Endothelial cell of hepatic sinusoid (primary cell): ENCODE results near the gene RTL1.

Experiments
- in situ Hi-C: cut with HindIII; loops from 2 replicates; pipeline ENCODE4 v1.10.0; 2017; ENCODE audit warnings: low sequenced_read_pairs

RTL1 gene

DNA sequence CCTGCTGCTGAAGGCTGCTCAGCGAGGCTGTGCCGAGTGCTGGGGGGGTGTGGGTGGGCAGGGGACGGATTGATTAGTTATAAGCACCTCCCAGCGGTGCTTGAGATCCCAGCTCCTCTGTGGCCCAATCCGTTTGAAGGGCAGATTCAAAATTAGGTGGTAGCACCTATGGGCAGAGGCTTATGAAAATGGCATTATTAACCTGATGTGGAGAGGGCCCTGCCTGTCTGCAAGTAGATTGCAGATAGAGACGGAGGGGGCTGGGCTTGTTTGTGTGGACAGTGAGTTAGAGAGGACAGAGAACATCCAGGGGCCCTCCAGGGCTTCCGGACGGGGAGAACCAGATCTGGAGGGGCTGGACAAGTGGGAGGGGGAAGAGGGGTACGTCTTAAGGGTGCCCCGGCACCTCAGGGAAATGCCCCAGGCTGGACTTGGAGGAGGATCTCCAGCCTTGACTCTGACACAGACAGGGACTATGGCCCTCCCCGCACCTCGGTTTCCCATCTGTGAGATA is at the start of gene RTL1:
Gene RTL1 (minus strand): TSS at position 51 of the 514 bp plus-strand sequence. CDS start 18,934 bp downstream, outside the sequence.
- in situ Hi-C loops = no loop called here

DNA sequence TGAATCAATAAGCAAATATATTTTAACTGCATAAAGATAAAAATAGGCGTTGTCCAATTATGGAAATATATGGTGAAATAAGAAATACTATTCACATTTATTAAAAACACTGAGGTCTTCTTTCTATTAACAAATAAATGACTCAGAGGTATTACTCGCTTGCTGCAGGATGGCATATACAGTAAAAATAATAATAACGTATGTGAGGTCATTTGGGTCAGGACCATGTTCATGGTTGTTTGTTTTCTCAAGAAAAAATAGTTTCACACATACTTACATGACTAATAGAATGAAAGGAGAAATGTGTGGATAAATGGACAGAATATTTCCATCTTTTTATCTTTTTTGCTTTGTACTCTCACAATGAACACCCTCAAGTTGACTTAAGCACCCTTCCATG is 46.5 kb upstream of the RTL1 start:
- in situ Hi-C loops = no loop called here

DNA sequence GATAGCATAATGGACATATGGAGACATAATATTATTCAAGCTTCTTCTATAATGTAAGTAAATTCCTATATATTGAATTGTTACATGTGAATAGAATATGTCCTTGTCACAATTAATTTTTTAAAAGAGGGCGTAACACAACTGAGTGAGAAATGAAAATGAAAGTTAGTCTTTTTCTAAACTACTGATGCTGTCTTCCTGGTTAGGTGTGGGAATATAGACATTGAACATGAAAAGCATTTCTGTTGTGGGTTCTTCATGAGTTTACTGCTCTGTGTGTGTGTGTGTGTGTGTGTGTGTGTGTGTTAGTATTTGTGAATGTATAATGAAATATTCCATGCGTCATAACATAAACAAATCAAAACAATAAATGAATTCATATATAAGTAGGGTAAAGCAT is 40.5 kb upstream of the RTL1 start:
- in situ Hi-C loops = no loop called here

DNA sequence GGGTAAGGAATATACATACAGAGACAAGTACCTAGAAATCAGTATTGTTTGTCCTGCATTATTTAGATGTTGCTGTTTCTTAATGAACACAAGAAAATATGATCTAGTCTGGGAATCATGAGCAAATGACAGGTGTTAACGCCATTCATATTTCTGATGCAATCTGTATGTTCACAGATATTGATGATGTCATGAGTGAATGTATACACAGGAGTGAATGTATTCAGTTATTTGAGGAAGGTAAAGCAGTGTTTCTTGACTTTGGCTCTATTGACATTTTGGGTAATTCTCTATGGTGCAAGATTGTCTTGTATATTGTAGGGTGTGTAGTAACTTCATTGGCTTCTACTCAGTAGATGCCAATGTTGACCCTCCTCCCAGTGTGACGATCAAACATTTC is 26.7 kb upstream of the RTL1 start:
- in situ Hi-C loops = no loop called here

DNA sequence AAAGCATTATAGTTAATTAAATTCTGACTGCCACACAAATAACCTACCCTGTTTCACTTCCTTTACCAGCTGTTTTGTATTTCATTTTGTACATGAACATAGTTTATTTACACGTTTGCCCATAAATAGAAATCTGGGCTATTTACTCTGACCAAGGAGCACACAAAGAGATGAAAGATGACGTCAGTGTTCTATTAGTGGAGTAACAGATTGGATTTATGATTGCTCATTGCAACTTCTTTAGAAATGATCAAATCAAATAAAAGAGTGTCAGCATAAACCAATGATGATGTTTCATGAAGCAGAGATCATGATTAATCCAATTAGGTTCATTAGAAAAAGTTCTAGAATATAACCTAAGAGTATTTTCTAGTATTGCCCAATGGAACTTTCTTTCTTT is 12.0 kb upstream of the RTL1 start:
- in situ Hi-C loops = no loop called here

DNA sequence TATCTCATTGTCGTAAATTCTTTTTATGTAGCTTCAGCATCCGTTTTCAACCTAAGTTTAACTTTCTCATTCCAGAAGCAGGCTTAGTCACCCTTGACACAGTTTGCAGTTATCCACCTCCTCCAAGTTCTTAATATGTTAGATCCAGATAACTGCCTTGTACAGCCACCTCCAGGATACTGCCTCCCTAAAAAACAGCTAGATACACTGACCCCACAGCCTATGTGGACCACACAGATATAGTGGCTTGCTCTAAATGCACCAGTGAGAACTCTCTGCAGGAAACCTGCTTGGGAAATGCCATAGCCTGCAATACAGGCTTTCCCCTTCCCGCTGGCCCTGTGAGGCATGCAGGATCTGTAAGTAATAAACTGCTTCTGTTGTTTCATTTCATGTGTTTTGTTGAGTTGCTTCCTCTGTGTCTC is 11.1 kb upstream of the RTL1 start:
- in situ Hi-C loops = no loop called here

DNA sequence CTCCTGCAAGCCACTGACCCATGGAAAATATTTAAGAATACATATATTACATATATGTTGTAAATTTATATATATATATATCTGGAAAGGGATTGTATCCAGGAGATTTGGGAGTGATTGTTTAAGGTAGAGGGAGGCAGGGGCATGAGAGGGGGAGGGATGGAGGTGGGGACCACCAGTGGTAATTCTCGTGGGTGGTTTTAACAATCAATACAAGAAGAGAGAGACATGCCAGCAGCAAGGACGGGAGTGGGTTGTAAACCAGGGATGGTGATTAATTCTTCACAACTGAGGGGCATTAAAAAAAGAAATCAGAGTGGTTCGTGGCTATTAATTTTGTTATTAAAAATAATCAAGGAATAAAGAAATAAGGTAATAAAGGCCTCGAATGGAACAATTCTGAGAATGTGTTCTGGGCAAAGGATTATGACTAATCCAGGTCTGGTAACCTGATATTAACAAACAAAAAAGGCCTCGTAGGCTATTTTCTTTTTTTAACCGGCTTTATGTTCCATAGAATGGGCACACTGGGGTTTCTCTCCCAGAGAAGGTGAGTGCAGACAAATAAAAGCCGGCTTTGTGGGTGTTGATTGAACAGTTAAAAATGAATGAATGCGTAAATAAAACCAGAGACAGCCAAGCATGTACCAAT is 8.3 kb upstream of the RTL1 start:
- in situ Hi-C loops = no loop called here

DNA sequence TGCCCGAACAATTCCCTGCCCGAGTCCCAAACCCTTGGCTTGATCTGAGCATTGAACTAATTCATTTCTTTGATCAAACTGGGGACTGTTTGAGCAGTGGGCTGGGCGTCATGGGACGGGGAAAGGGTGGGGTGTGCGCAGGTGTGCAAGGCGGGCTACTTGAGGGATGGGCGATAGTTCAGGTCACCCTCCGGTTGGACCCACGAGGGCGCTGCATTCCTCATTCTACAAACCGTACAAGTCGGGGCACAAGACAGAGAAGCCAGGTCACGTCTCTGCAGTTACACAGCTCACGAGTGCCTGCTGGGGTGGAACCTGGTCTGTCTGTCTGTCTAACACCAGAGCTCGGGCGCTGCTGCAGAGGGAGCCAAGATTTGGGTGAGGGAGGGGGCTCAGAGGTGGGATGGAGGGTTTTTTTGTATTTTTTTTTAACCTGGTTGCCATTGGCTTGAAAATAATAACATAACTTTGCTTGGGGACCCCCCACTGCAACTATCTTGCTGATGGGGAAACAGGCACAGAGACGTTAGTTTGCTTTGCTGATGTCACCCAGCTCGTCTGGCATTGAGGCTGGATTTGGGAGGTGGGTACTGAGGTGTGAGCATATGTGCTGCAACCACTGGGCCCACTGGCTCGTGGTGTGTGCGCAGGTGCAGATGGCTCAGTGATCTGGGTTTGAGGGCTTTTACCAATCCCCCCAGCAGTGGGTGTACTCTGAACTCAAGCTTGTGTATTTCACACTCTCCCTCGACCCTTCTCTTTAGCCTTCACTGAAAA is 7.6 kb upstream of the RTL1 start:
- in situ Hi-C loops = no loop called here

DNA sequence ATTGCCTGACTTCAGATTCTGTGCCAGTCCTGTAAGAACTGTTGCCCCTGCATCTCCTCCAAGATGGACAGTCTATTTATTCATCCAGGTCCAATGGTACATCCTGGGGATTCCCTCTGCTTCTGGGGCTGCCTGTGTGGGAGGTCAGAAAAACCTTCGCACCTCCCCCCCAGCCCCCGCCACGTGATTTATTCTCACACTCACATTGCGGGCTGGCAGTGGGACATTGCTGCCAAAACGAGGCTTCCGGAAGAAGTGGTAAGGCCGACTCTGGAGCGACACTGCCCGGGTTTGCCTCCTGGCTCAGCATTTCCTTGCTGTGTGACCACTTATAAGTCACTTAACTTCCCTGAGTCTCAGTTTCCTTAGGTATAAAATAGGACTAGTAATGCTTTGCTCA is 5.9 kb upstream of the RTL1 start:
- in situ Hi-C loops = no loop called here

DNA sequence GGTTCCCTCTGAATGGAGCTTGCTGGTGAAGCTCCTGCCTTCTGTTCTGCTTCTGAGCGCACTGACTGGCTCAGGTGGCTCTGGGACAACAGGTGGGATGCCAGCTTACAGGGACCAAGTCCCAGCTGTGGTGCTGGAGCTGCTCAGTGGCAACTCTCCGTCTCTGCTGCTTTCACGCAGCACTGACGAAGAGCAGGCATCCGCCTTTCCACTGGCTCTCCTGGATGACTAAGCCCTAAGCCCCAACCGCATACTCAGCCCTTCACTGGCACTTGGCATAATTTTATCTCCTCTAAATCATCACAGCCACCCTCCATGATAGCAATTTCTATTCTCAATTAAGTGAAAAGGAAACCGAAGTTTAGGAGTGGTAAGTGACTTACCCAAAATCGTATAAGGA is 3.7 kb upstream of the RTL1 start:
- in situ Hi-C loops = no loop called here

DNA sequence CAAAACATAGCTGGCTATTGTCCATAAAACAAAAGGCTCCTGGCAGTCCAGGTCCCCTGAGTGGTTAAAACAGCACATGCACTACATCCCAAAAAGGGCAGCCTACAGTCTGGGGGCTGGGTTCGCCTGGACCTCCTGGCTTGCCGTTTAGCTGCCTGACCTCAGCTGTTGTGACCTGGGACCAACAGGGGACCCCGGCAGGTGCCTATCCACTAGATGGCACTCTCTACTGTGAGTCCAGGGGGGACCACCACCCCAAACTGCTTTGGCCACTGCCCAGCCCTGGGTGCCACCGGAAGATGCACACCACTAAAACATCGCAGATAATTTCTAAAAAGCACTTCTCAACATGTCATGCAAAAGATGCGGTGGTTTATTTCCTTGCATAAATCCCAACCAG is 2.9 kb upstream of the RTL1 start:
- in situ Hi-C loops = no loop called here

DNA sequence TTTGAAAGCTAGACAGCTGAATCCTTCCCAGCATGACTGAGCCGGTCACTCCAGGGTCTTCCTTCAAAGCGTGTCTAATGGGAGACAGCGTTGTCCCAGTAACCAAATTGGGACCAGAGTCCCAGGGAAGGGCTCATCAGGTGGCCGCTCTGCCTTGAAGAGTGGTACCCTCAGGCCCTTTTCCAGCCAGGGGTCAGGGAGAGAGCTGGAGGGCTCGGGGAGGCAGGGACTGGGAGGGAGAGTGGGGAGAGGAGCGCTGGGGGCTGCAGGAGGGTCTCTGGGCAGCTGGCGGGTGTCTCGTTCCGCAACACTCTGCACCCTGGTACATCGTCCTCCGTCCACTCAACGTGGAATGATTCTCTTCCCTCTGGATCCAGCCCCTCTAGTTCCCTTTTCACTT is 1.6 kb upstream of the RTL1 start:
- in situ Hi-C loops = no loop called here

DNA sequence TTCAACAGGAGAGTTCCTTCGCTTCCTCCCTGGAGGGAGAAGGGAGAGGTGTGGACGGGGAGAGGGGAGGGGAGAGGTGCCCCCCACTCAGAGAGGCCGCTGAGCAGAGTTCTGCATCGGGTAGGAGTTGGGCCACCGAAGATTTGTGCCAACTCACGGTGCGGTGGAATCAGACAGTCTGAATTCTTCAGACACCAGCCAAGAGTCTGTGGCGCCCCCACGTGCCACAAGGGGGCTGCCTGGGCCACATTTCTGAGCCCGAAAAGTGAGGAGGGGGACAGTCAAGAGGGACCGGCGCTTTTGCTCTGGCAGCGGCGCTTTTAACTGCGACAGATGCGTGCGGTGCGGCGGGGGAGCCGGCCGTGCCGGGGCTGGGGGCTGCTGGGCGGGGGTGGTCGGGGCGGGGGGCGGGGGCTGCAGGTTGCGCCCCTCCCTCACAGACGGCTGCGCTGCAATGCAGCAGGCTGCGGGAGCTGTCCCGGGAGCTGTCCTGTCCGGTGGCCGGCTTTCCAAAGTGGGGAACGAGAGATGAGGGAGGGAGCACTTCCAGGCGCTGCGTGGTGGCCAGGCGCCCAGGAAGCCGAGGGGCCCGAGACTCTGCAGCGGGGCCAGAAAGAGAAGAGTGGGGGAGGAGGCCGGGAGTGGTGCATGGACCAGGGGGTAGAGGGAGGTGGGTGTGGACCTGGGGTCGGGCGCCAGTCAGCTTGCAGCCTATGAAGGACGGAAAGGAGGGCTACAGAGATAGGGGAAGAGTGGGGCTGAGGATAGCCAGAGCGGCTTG is 975 bp upstream of the RTL1 start:
- in situ Hi-C loops = no loop called here

DNA sequence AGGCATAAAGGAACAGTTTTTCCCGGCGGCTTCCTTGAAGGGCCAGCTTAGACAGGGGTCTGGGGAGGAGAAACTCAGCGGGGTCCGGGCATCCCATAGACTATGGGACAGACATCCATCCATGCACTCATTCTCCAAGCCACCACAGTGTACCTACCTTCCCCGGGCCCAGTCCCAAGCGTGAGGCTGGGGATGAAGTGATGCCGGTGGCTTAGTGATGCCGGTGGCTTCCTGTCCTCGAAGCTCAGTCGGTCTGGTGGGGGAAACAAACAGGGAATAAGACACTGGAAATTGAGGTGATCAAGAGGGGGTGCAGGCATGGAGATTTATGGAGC is 421 bp downstream of the RTL1 start:
- in situ Hi-C loops = no loop called here

DNA sequence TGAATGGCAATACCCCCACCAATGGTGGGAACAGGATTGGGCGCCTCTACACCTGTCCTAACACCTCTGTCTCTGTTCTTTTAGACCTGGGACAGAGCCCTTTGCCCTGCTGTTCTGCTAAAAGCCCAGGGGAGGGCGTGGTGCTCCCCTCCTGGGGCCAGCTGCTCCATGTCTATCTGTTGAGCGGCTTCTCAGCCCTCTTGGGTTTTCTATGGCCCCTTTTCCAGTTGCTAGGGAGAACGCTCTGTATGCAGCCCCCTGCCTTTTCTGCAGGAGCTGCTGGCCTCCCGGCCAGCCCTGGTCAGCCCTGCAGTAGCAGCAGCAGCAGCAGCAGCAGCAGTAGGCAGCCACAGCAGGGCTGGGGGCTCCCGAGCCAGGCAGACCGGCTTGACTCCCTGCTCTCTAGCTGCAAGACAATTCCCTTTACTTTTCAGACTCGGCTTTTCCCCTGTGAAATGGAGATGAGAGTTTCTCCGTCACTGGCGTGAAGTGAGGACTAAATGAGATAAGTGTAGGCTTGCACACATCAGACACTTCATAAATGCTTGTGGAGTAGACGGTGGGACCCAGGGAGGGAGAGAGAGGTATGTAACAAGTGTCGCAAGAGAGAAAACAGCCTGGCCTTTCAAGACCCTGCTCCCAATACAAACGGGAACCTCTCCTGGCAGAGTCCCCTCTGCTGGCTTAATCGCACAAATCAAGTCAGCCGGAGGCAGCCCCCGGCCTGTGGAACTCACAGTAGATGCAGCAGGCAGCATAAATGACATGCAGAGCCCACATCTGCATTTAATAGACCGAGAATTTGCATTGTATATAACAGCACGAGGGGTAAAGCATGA is 1.0 kb downstream of the RTL1 start:
- in situ Hi-C loops = no loop called here

DNA sequence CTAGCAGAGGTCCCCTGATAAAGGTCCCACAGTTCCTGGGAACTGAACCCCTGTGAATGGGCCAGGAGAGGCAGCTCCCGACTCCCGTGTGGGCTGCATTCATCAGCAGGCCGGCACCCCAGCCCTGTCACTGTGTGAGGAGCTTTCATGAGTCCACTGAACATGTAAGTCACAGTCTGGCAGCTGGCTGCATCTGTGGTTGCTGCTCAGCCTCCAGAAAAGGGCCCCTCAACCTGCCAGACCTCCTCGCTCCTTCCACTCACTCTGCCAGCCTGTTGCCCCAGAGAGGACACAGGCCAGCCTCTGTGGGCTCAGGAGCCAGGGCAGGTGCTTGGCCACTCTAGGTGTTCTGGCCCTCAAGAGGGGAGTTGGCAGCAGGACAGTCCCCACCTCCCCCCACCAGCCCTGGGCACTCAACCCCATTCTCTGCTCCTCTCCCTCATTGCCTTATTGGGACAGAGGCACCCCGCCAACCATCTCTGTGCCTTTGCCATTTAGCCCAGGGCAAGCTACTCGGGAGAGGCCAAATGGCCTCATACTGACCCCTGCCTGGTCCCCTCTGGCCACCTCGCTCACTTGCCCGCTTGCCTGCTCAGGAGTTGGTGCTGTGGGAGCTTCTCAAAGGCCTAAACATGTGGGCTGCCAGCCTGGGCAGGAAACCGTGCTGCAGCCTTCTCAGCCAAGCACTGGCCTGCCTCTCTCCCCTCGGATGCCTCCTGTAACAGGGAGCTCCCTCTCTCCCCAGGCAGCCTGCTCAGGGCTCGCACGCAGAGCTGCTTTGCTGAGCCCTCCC is 1.9 kb downstream of the RTL1 start:
- in situ Hi-C loops = no loop called here

DNA sequence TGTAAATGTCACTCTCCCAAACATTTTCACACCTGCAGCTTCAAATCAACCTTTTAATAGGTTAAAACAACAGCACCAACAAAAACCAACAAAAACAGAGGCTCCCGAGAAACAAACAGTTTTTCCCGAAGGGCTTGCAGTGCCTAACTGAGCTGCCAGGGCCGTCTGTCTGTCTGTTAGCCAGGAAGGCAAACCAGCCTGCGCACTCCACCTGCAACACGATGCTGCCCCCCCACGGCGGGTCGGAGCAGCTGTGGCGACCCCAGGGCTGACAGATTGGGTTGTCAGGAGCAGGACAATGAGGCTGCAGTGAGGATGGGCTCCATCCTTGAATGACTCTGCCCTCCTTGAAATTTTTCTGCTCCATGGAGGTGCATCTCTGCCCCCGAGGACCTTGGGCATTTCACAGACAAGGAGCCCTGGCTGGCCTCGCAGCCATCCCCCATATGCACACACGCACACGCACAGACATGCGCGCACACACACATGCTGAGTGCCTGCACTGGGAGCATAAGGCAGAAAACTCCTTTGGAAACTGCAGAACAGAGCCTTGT is 2.6 kb downstream of the RTL1 start:
- in situ Hi-C loops = no loop called here

DNA sequence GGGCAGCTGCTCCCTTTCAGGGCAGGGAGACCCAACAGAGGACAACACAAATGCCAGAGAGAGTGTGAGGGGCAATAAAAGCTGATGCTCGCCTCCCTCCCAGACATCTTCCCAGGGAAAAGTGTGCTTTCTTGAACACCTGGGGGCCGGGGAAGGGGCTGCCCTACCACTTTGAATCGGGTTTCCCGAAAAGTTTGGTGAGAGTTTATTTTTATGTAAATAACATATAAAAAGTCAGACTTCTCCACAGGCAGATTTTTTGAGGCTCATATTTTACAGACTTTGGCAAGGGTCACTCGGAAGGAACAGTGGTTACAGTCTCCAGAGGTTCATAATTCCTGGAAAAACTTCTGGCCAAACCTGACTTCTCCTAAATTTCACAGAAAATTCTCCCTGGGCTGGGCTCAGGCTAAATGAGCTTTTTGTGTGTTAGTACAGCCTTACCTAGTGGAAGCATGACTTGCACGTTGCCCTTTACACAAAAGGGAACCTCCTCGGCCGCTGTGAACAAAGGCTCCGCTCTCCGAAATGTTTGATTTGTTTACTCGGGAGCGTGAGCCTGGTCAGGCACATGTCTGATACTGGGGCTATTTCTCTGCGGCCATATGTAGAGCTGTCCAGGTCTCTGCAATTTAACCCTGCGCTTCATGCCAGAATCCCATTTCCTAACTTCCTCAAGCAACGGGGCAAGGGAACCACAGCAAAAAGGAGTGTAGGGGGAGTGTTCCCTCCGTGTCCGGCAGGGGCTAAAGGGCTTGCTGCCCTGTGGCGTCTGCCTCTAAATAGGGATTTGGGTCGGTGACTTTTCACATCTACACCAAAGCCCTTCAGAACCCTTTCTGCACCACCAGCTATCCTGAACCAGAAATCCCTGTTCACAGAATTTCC is 3.4 kb downstream of the RTL1 start:
- in situ Hi-C loops = no loop called here
